Astrocyte (in vitro differentiated cells and primary cell): ENCODE results near the gene CDON. TPM values are rescaled to one million over a fixed set of nuclear protein-coding genes. Genes with fewer than 3 reads are reported as not detected.

ENCODE experiments used
- DNase-seq: peaks from one replicate; pipeline ENCODE4 v3.0.0-alpha.2; 2010; ENCODE audit warnings: low read depth
- FAIRE-seq: peaks from 2 replicates; lab custom pipeline; 2011; peaks lifted over from hg19 to GRCh38; lab: Jason Lieb, UNC
- H2AFZ ChIP-seq: 2 replicates; pipeline ENCODE4 v1.6.0; 2012; ENCODE audit warnings: low read depth, low read length, inconsistent platforms
- H3K27ac ChIP-seq: 2 replicates; pipeline ENCODE4 v1.5.1; 2011; ENCODE audit warnings: low read depth, low read length, inconsistent platforms
- H3K27me3 ChIP-seq: 2 replicates; pipeline ENCODE4 v1.6.0; 2011; ENCODE audit warnings: low read length, inconsistent platforms; ENCODE audit not compliant: insufficient read depth
- H3K36me3 ChIP-seq: 2 replicates; pipeline ENCODE4 v1.5.1; 2011; ENCODE audit warnings: low read length, inconsistent platforms; ENCODE audit not compliant: insufficient read depth
- H3K4me1 ChIP-seq: 2 replicates; pipeline ENCODE4 v1.5.1; 2011; ENCODE audit warnings: low read length, inconsistent platforms; ENCODE audit not compliant: insufficient read depth
- H3K4me2 ChIP-seq: 2 replicates; pipeline ENCODE4 v1.6.0; 2012; ENCODE audit warnings: low read length, inconsistent platforms
- H3K4me3 ChIP-seq: 2 replicates; pipeline ENCODE4 v1.5.1; 2011; ENCODE audit warnings: low read depth, mild to moderate bottlenecking, low read length, inconsistent platforms; ENCODE audit not compliant: insufficient read depth
- H3K79me2 ChIP-seq: 2 replicates; pipeline ENCODE4 v1.6.0; 2012; ENCODE audit warnings: mild to moderate bottlenecking, low read length, inconsistent platforms; ENCODE audit not compliant: insufficient read depth
- H3K9ac ChIP-seq: 2 replicates; pipeline ENCODE4 v1.6.0; 2012; ENCODE audit warnings: mild to moderate bottlenecking, low read length, inconsistent platforms
- H3K9me3 ChIP-seq: 2 replicates; pipeline ENCODE4 v1.5.1; 2012; ENCODE audit warnings: low read depth, mild to moderate bottlenecking, low read length, inconsistent platforms; ENCODE audit not compliant: insufficient read depth
- H4K20me1 ChIP-seq: 2 replicates; pipeline ENCODE4 v1.6.0; 2012; ENCODE audit warnings: low read length, inconsistent platforms; ENCODE audit not compliant: insufficient read depth
- H3K27ac Mint-ChIP-seq: one replicate; pipeline ENCODE4 v1.8.0; 2021; ENCODE audit warnings: mild to moderate bottlenecking, mixed read lengths; ENCODE audit not compliant: unreplicated experiment
- H3K27me3 Mint-ChIP-seq: one replicate; pipeline ENCODE4 v1.8.0; 2021; ENCODE audit warnings: low read depth, mixed read lengths; ENCODE audit not compliant: unreplicated experiment
- H3K36me3 Mint-ChIP-seq: one replicate; pipeline ENCODE4 v1.8.0; 2021; ENCODE audit warnings: low read depth, mixed read lengths; ENCODE audit not compliant: unreplicated experiment
- H3K4me1 Mint-ChIP-seq: one replicate; pipeline ENCODE4 v1.8.0; 2021; ENCODE audit warnings: low read depth, mixed read lengths; ENCODE audit not compliant: unreplicated experiment
- H3K4me3 Mint-ChIP-seq: one replicate; pipeline ENCODE4 v1.8.0; 2021; ENCODE audit warnings: mild to moderate bottlenecking, moderate library complexity, mixed read lengths; ENCODE audit not compliant: unreplicated experiment
- H3K9me3 Mint-ChIP-seq: one replicate; pipeline ENCODE4 v1.8.0; 2021; ENCODE audit warnings: mild to moderate bottlenecking, mixed read lengths; ENCODE audit not compliant: unreplicated experiment
- EZH2 ChIP-seq: IDR thresholded peaks from 2 replicates; pipeline ENCODE4 v1.6.1; 2012; ENCODE audit warnings: mild to moderate bottlenecking, low read length, inconsistent platforms; ENCODE audit not compliant: insufficient read depth
- total RNA-seq: library from RNA; stranded (reverse); gene quantifications from 2 replicates; pipeline ENCODE4 v1.2.1, GENCODE V29; 2021
- TF ChIP-seq, protein P1 (sequence below): IDR thresholded peaks from 2 replicates; pipeline ENCODE4 v1.5.1; 2011; ENCODE audit warnings: low read depth, mild to moderate bottlenecking, inconsistent platforms, low read length, moderate library complexity; ENCODE audit not compliant: insufficient read depth

The CDON gene
- total RNA-seq, 1 donor from 2014 or later = 15.5 TPM

DNA sequence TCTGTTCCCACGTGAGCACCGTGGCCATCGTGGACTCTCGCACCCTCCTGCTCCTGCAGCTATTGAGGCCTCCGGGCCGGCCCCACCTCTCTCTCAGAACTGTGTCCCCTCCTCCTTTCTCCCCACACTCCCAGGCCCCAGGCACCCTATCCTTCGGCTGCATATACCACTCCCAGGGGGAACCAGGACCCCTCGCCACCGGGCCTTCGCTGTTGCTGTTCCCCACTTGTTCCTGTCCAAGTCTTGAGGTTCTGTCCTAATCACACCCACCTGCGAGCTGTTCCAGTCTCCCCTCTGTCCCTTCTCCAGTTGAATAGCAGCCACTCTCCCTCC lies 43.0 kb upstream of the CDON start:
- Mint-ChIP-seq H3K4me3 (no peak overlapping the region), H3K4me1 (peaks cover 30% of the 10 kb centered on the region)

DNA sequence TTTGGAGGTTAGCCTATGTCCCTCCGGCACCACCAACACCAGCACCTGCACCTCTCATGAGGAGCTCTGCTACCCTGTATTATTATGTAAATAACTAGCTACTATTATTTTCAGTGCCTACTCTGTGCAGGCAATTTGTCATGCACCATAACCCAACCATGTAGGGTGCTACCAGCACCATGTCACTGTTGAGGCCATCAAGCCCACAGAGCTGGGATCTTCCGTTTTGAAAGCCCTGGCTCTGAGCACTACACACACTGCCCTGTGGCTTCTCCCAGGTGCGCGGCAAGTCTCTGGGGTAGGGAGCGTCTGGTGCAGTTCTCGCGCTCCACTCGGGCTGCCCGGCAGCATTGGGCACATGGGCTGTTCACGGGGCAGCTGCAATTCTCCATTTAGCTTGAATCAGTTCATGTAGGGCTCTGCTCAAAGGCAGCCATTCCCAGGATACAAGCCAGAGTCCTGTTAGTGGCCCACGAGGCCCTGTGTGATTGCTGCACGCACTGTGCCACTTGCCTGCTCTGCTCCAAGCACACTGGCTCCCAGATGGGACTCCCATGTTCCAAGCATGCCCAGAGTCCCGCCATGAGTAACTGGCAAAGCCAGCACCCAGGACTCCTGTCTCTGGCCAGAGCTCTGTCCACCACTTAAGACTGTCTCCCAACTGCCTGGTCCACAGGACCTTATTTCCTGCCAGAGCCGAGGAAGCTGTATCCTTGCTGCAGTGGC lies 42.5 kb upstream of the CDON start:
- Histone ChIP-seq H3K4me3 (no peak overlapping the region), H3K79me2 (no peaks in the 10 kb centered on the region), H3K4me2 (no peak overlapping the region), H4K20me1 (no peaks in the 10 kb centered on the region), H3K36me3 (no peaks in the 10 kb centered on the region), H3K9ac (no peak overlapping the region), H3K27ac (no peak overlapping the region), H2AFZ (no peak overlapping the region), H3K4me1 (peaks cover 11% of the 10 kb centered on the region), H3K9me3 (no peaks in the 10 kb centered on the region), H3K27me3 (peaks cover 3% of the 10 kb centered on the region)
- H3K27me3 Mint-ChIP-seq = peaks cover 16% of the 10 kb centered on the region
- FAIRE-seq = no peak
- H3K4me1 Mint-ChIP-seq = peaks cover 29% of the 10 kb centered on the region
- no peak overlapping the region for H3K27ac Mint-ChIP-seq
- TF ChIP-seq, protein P1, sequence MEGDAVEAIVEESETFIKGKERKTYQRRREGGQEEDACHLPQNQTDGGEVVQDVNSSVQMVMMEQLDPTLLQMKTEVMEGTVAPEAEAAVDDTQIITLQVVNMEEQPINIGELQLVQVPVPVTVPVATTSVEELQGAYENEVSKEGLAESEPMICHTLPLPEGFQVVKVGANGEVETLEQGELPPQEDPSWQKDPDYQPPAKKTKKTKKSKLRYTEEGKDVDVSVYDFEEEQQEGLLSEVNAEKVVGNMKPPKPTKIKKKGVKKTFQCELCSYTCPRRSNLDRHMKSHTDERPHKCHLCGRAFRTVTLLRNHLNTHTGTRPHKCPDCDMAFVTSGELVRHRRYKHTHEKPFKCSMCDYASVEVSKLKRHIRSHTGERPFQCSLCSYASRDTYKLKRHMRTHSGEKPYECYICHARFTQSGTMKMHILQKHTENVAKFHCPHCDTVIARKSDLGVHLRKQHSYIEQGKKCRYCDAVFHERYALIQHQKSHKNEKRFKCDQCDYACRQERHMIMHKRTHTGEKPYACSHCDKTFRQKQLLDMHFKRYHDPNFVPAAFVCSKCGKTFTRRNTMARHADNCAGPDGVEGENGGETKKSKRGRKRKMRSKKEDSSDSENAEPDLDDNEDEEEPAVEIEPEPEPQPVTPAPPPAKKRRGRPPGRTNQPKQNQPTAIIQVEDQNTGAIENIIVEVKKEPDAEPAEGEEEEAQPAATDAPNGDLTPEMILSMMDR = no peak
- no peak for TF ChIP-seq EZH2
- H3K9me3 Mint-ChIP-seq = no peaks in the 10 kb centered on the region
- no peaks in the 10 kb centered on the region for H3K36me3 Mint-ChIP-seq
- DNase-seq = no peak
- no peak overlapping the region for H3K4me3 Mint-ChIP-seq

More for the DNA sequence above, 43.0 kb upstream of the CDON start:
- Histone ChIP-seq H3K79me2 (no peaks in the 10 kb centered on the region), H3K4me3 (no peak overlapping the region), H3K27me3 (peaks cover 3% of the 10 kb centered on the region), H3K9me3 (no peaks in the 10 kb centered on the region), H3K27ac (no peak overlapping the region), H3K9ac (no peak overlapping the region), H4K20me1 (no peaks in the 10 kb centered on the region), H3K36me3 (no peaks in the 10 kb centered on the region), H3K4me1 (peaks cover 16% of the 10 kb centered on the region), H3K4me2 (no peak overlapping the region), H2AFZ (no peak overlapping the region)
- FAIRE-seq = no peak
- Mint-ChIP-seq H3K9me3 (no peaks in the 10 kb centered on the region), H3K36me3 (peaks cover 1% of the 10 kb centered on the region), H3K27ac (no peak overlapping the region), H3K27me3 (peaks cover 16% of the 10 kb centered on the region)
- TF ChIP-seq EZH2 = no peak
- TF ChIP-seq, protein P1 = no peak
- no peak for DNase-seq

DNA sequence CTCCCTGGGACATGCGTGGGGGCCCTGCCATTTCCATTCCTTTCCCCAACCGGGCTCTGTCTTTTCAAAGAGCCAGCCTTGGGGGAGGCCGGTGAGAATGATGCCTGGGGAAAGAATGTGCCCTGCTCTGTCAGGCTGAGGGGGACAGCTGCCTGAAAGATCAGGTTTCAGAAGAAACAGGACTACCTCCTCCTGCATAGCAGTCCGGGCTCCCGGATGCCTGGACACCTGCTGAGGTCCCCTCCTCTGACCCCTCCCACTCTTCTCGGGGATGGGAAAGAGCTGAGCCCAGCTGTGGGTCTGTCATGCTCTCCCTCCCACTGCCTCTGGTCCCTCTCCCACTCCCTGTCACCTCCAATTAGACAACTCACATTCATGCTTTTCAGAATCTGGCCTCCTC lies 41.8 kb upstream of the CDON start:
- H3K4me1 Mint-ChIP-seq = peaks cover 27% of the 10 kb centered on the region
- Histone ChIP-seq H3K4me2 (no peak overlapping the region), H3K36me3 (no peaks in the 10 kb centered on the region), H3K27me3 (peaks cover 3% of the 10 kb centered on the region), H4K20me1 (no peaks in the 10 kb centered on the region), H3K4me3 (no peak overlapping the region), H3K27ac (no peak overlapping the region), H3K9ac (no peak overlapping the region), H3K4me1 (peaks cover 3% of the 10 kb centered on the region), H3K9me3 (no peaks in the 10 kb centered on the region), H3K79me2 (no peaks in the 10 kb centered on the region), H2AFZ (no peak overlapping the region)
- H3K27ac Mint-ChIP-seq = no peak overlapping the region
- no peaks in the 10 kb centered on the region for H3K36me3 Mint-ChIP-seq
- DNase-seq (no peak), FAIRE-seq (no peak)
- H3K27me3 Mint-ChIP-seq = peaks cover 16% of the 10 kb centered on the region
- no peak for TF ChIP-seq EZH2
- TF ChIP-seq, protein P1 = no peak
- no peak overlapping the region for H3K4me3 Mint-ChIP-seq
- no peaks in the 10 kb centered on the region for H3K9me3 Mint-ChIP-seq
